HG03175 (cell line): ENCODE results near the gene SLC12A7.
"Not testable (repeated sequence)": the region's sequence is repeated elsewhere in the genome, so short reads cannot be mapped to it uniquely, and the experiment has no call there.

Experiments used
- ATAC-seq: cut with Tn5 transposase; IDR thresholded peaks from one replicate; pipeline ENCODE4 v1.9.1; 2021; ENCODE audit warnings: mild to moderate bottlenecking, moderate library complexity; ENCODE audit not compliant: unreplicated experiment

SLC12A7 gene

DNA sequence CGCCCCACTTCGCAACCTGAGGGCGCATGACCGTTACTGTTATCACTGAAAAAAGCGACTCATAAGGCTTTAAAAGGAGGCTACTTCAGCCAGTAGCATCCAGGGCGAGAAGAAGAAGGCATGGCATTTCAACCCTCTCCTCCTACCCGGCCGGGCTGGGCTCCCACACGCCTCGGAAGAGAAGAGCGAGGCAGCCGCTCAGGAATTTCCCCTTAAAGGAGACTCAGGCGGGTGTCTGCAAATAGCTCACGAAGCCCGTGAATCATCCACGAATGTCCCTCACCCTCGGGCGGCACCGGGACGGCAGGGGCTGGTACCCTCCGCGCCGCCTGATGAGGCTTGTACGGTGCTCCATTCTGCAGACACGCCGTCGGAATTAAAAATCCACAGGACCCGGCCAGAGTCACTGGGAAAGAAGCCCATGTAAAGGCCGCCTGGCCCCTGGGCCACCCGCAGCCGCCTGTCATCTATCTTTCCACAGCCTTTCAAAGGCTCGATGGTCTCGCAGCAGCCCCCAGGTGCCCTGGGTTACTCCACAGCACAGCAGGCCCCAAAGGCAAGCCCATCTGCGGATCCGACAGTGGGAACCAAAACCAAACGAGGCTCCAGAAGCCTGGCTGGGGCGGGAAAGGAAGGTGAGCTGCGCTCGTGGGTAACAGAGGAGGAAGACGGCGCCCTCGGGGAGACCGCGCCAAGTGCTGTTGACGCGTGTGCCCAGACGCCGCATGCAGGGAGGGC lies 11.8 kb downstream of the SLC12A7 start:
- ATAC-seq: no peak

GRCh38 chr5:1098986-1099597 lies 12.8 kb downstream of the SLC12A7 start:
- ATAC-seq: no peak

- ATAC-seq: not testable (repeated sequence)
Observed at GRCh38 chr5:1097988-1098385, 13.9 kb downstream of the SLC12A7 start.

- ATAC-seq: no peak
Observed at GRCh38 chr5:1097381-1097987, 14.4 kb downstream of the SLC12A7 start.

DNA sequence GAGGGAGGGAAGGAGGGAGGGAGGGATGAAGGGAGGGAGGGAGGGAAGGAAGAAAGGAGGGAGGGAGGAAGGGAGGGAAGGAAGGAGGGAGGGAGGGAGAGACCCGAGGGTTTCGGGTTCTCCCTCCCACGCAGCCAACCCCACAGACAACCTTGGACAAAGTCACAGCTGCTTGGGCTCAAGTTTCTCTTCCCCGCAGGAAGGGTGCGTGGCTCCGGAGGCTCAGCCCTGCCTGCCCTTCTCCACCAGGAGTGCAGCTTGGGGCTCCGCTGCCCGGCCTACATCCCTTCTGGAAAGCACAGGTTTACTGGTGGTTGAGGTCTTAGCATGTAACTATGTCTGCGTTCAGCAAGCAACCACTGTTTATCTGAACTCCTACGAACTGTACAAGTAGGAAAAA lies 15.0 kb downstream of the SLC12A7 start:
- ATAC-seq: no peak

DNA sequence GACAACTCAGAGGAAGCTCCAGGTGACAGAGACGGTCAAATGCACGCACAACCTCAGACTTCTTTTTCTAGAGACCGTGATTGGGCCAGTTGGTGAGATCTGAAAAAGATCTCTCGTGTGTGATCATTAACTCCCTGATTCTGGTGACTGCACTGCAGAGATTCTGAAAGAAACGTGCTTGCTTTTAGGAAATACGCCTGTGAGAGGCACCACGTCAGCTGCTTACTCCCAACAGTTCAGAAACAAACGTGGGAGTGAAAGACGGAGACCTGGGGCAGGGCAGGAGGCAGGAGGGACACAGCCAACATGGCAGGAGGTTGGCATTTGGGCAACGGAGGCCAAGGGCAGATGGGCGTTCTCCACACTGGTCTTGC lies 15.9 kb downstream of the SLC12A7 start:
- no peak for ATAC-seq

- no peak for ATAC-seq
Observed at GRCh38 chr5:1095302-1095989, 16.4 kb downstream of the SLC12A7 start.

GRCh38 chr5:1094670-1095190 lies 17.1 kb downstream of the SLC12A7 start:
- no peak for ATAC-seq

GRCh38 chr5:1093361-1093760 lies 18.5 kb downstream of the SLC12A7 start:
- no peak for ATAC-seq

DNA sequence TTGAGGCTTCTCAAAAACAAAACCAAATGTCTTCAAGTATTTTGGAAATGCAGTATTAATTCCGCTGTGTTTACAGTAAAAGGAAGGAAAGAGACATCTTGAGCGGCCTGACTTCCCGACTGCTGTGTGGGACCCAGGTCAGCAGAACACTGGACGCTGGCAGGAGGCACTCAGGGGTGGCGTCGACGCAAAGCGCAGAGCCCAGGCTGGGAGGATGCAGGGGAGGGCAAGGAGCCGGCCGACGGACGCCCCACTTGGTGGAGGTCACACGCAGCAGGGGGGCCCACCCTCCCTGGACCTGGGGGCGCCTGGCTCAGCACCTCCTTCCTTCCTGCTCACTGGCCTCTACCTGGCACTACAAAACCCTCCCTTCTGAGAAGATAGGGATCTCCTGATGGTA lies 19.7 kb downstream of the SLC12A7 start:
- no peak for ATAC-seq

- ATAC-seq: no peak
Observed at GRCh38 chr5:1091632-1092031, 20.2 kb downstream of the SLC12A7 start.

GRCh38 chr5:1090538-1090937 lies 21.3 kb downstream of the SLC12A7 start:
- no peak for ATAC-seq

DNA sequence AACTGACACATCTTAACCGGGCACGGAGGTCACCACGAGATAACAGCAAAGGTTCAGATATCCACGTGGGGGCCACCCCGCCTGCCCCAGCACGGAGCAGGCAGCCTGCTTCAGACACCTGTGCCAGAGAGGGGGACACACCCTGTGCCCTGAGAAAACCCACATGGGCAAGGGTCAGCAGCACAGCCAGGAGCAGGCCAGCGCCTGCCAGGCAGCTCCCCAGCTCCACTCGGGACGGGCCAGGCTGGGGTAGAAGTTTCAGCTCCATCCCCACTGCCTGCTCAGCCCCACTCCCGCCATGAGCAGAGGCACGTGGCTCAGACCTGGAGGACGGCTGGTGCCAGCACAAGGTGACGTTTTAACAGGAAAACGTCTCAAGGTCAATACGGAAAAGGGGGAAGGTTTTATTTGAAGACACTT lies 22.2 kb downstream of the SLC12A7 start:
- no peak for ATAC-seq

DNA sequence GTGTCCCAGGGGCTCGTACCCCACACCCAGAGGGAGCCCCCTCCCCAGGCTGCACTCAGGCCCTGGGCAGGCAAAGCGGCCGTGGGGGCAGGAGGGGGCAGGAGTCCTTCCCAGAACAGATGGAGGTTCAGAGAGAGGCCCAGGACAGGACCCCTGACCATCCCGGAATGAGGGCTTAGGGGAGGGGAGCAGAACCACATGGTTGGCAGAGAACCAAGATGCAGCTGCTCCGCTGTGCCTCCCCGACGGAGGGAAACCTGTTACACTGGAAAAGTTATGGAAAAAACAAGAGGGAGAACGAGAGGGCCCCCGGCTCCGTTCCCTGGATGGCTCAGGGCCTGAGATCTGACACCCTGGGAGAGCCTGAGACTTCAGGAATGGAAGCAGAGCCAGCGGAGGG lies 22.7 kb downstream of the SLC12A7 start:
- ATAC-seq: no peak

DNA sequence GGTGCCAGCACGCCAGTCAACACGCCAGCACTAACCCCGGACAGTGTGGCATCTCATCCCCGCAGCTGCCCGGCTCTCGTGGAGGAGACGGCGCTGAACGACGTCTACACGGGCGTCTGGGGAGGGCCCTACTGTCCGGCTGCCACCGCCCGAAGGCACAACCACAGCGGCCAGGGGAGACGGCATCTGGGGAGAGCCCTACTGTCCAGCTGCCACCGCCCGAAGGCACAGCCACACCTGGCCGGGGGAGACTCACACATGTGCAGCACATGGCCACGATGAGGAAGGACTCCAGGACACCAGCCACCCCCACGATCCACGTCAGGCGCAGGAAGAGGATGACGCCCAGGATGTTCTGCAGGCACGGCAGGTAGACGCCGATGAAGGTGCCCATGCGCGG lies 23.1 kb downstream of the SLC12A7 start:
- ATAC-seq: no peak

- no peak for ATAC-seq
Observed at GRCh38 chr5:1088031-1088430, 23.8 kb downstream of the SLC12A7 start.

GRCh38 chr5:1087428-1087827 lies 24.4 kb downstream of the SLC12A7 start:
- no peak for ATAC-seq

DNA sequence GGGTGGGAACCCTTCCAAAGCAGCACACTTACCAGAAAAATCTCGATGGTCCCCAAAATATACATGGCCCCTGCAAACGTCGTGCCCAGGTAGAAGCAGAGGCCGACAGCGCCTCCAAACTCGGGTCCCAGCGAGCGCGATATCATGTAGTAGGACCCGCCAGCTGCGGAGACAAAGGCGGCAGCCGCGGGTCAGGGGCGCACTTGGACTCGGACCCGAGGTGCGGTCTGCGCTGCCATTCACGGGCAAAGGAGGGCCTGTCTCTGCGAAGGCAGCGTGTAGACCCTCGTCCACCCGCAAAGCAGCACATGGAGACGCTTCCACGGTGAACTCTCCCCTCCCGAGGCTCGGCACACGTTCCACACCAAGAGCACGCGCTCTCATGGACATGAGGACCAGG lies 25.0 kb downstream of the SLC12A7 start:
- no peak for ATAC-seq

GRCh38 chr5:1086137-1086536 lies 25.7 kb downstream of the SLC12A7 start:
- no peak for ATAC-seq

DNA sequence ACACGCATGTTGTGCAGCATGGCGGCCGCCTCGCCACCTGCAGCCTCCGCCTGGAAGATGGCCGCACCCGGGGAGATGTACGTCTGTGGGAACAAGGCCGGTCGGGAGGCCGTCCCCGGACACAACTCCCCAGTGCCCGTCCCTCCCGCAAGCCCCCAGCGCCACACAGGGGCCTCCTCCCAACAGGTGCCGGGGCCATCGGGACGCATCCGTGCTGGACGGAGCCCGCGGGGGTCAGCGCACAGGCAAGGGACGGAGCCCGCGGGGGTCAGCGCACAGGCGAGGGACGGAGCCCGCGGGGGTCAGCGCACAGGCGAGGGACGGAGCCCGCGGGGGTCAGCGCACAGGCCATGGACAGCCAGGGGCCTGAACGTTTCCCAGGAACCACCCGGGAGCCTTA lies 26.5 kb downstream of the SLC12A7 start:
- no peak for ATAC-seq

- no peak for ATAC-seq
Observed at GRCh38 chr5:1083823-1084605, 27.8 kb downstream of the SLC12A7 start.
